Hepatocyte (in vitro differentiated cells): ENCODE measurements around the gene RNASEH2A.

ENCODE experiments used
- EZH2 ChIP-seq: fragments of 200-600 bp; sonication (generic); IDR thresholded peaks from 2 replicates; pipeline ENCODE4 v1.6.1; 2016; ENCODE audit warnings: antibody characterized with exemption, mild to moderate bottlenecking, borderline replicate concordance
- TF ChIP-seq, protein P1 (sequence below): fragments of 200-600 bp; sonication (generic); IDR thresholded peaks from 2 replicates; pipeline ENCODE4 v1.5.1; 2016; ENCODE audit warnings: antibody characterized with exemption, mild to moderate bottlenecking; ENCODE audit not compliant: poor library complexity

DNA sequence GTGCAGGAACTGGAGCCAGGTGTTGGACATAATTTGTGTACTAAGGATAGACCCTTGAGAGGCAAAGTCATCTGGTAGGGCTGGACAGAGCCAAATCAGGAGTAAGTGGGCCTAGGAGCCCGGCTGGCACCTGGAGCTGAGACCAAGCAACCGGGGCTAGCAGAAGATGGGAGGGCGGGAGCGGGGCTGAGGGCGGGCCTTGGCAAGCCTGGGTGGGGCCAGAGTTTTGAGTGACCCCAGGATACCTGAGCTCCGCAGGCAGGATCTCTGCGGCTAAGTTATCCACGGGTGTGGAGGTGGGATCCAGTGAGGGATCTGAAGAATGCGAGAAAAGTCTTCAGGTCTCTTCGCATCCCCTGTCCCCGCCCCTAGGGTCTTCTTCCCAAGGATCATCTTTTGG is 39.2 kb upstream of the RNASEH2A start:
- TF ChIP-seq, protein P1, sequence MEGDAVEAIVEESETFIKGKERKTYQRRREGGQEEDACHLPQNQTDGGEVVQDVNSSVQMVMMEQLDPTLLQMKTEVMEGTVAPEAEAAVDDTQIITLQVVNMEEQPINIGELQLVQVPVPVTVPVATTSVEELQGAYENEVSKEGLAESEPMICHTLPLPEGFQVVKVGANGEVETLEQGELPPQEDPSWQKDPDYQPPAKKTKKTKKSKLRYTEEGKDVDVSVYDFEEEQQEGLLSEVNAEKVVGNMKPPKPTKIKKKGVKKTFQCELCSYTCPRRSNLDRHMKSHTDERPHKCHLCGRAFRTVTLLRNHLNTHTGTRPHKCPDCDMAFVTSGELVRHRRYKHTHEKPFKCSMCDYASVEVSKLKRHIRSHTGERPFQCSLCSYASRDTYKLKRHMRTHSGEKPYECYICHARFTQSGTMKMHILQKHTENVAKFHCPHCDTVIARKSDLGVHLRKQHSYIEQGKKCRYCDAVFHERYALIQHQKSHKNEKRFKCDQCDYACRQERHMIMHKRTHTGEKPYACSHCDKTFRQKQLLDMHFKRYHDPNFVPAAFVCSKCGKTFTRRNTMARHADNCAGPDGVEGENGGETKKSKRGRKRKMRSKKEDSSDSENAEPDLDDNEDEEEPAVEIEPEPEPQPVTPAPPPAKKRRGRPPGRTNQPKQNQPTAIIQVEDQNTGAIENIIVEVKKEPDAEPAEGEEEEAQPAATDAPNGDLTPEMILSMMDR: no peak
- no peak for TF ChIP-seq EZH2
